Progenitor cell of endocrine pancreas (in vitro differentiated cells): Measurements from ENCODE around the gene POU6F2. TPM values are rescaled to one million over a fixed set of nuclear protein-coding genes. Genes with fewer than 3 reads are reported as not detected.

Experiments used
- DNase-seq: peaks from one replicate; pipeline ENCODE4 v3.0.0; 2021; ENCODE audit warnings: low spot score; ENCODE audit not compliant: unreplicated experiment
- H3K27ac Mint-ChIP-seq: 2 replicates; pipeline ENCODE4 v1.8.0; 2021; ENCODE audit warnings: mild to moderate bottlenecking, moderate library complexity, mixed read lengths
- H3K27me3 Mint-ChIP-seq: 2 replicates; pipeline ENCODE4 v1.8.0; 2021; ENCODE audit warnings: mixed read lengths
- H3K36me3 Mint-ChIP-seq: 2 replicates; pipeline ENCODE4 v1.8.0; 2022; ENCODE audit warnings: mixed read lengths; ENCODE audit not compliant: insufficient read depth
- H3K4me1 Mint-ChIP-seq: 2 replicates; pipeline ENCODE4 v1.8.0; 2021; ENCODE audit warnings: low read depth, mixed read lengths
- H3K4me3 Mint-ChIP-seq: 2 replicates; pipeline ENCODE4 v1.8.0; 2021; ENCODE audit warnings: low read depth, mild to moderate bottlenecking, moderate library complexity, mixed read lengths
- H3K9me3 Mint-ChIP-seq: 2 replicates; pipeline ENCODE4 v1.8.0; 2021; ENCODE audit warnings: low read depth, mixed read lengths
- CTCF ChIP-seq: fragments of 200-600 bp; sonication (generic); IDR thresholded peaks from one replicate; pipeline ENCODE4 v1.5.0; 2021; ENCODE audit warnings: antibody characterized with exemption, mild to moderate bottlenecking; ENCODE audit not compliant: unreplicated experiment
- total RNA-seq: library from RNA; stranded (reverse); gene quantifications from 2 replicates; pipeline ENCODE4 v1.2.1, GENCODE V29; 2021

POU6F2 gene
- total RNA-seq, 1 donor from 2014 or later, result 5.6 TPM

GRCh38 chr7:39153113-39153512, 175.4 kb downstream of the POU6F2 start:
- TF ChIP-seq CTCF, result no peak
- Mint-ChIP-seq H3K4me1 (no peaks in the 10 kb centered on the region), H3K27me3 (no peaks in the 10 kb centered on the region), H3K27ac (no peak overlapping the region), H3K4me3 (no peak overlapping the region), H3K36me3 (no peaks in the 10 kb centered on the region), H3K9me3 (no peaks in the 10 kb centered on the region)
- no peak for DNase-seq

- no peaks in the 10 kb centered on the region for H3K4me1 Mint-ChIP-seq
- H3K9me3 Mint-ChIP-seq, result no peaks in the 10 kb centered on the region
- no peak for DNase-seq
- no peak overlapping the region for H3K4me3 Mint-ChIP-seq
- H3K27me3 Mint-ChIP-seq, result no peaks in the 10 kb centered on the region
- no peak for TF ChIP-seq CTCF
- no peaks in the 10 kb centered on the region for H3K36me3 Mint-ChIP-seq
- H3K27ac Mint-ChIP-seq, result no peak overlapping the region
These were observed 175.9 kb downstream of the POU6F2 start for GRCh38 chr7:39153647-39154046.

- H3K4me3 Mint-ChIP-seq, result no peak overlapping the region
- no peaks in the 10 kb centered on the region for H3K9me3 Mint-ChIP-seq
- DNase-seq, result no peak
- H3K36me3 Mint-ChIP-seq, result no peaks in the 10 kb centered on the region
- H3K4me1 Mint-ChIP-seq, result no peaks in the 10 kb centered on the region
- no peak overlapping the region for H3K27ac Mint-ChIP-seq
- no peaks in the 10 kb centered on the region for H3K27me3 Mint-ChIP-seq
- TF ChIP-seq CTCF, result no peak
These were observed 177.1 kb downstream of the POU6F2 start for GRCh38 chr7:39154815-39155214.

GRCh38 chr7:39158367-39158766, 180.7 kb downstream of the POU6F2 start:
- H3K9me3 Mint-ChIP-seq, result no peaks in the 10 kb centered on the region
- TF ChIP-seq CTCF, result no peak
- H3K27ac Mint-ChIP-seq, result no peak overlapping the region
- H3K27me3 Mint-ChIP-seq, result no peaks in the 10 kb centered on the region
- H3K4me3 Mint-ChIP-seq, result no peak overlapping the region
- H3K4me1 Mint-ChIP-seq, result no peaks in the 10 kb centered on the region
- no peak for DNase-seq
- H3K36me3 Mint-ChIP-seq, result no peaks in the 10 kb centered on the region

- no peak overlapping the region for H3K27ac Mint-ChIP-seq
- H3K36me3 Mint-ChIP-seq, result no peaks in the 10 kb centered on the region
- no peaks in the 10 kb centered on the region for H3K9me3 Mint-ChIP-seq
- H3K4me1 Mint-ChIP-seq, result no peaks in the 10 kb centered on the region
- no peak overlapping the region for H3K4me3 Mint-ChIP-seq
- H3K27me3 Mint-ChIP-seq, result no peaks in the 10 kb centered on the region
- TF ChIP-seq CTCF, result no peak
- no peak for DNase-seq
These were observed 184.2 kb downstream of the POU6F2 start for GRCh38 chr7:39161903-39162302.
